Spleen (tissue), 7 donors: ENCODE measurements around the gene COQ10A.

Experiments used
- CTCF ChIP-seq, 11 experiments: fragments of 200-600 bp in 7 of 11; fragments of 450-650 bp in 4 of 11; sonication (generic) in 4 of 11; IDR thresholded peaks in 8 of 11; conservative IDR thresholded peaks in 3 of 11; 1 replicate in 7 of 11; 2 replicates in 4 of 11; pipeline versions ENCODE4 v1.4.0 to v1.8.0; 2016 to 2021; ENCODE audit warnings: antibody characterized with exemption in 11 of 11, inconsistent platforms in 4 of 11, mild to moderate bottlenecking in 1 of 11
- POLR2A ChIP-seq, 3 donors: fragments of 450-650 bp; IDR thresholded peaks; one replicate each; pipeline ENCODE4 v1.5.1; 2017; ENCODE audit warnings: antibody characterized with exemption in 3 of 3, mild to moderate bottlenecking in 1 of 3
- POLR2AphosphoS5 ChIP-seq, 3 donors: sonication (generic); formaldehyde crosslinking; IDR thresholded peaks; one replicate each; pipeline ENCODE4 v1.5.1; 2017; ENCODE audit warnings: antibody characterized with exemption in 3 of 3
- donor health status: DM: no; HTN: no; CAD: no; lungs with moderate emphysema.
- donor health status: DM: no; HTN: no; CAD: no.
- donor health status: DM: no; HTN: no; CAD: no.

- TF ChIP-seq CTCF (IDR thresholded peaks at IDR 0.05 in 8 of 11, conservative IDR thresholded peaks at IDR 0.05 in 3 of 11) = no peak
- TF ChIP-seq POLR2A (IDR thresholded peaks at IDR 0.05) = no peak
- peak in 1 of 3 donors; percentile 42 for TF ChIP-seq POLR2AphosphoS5 (IDR thresholded peaks at IDR 0.05)
These were observed 13.7 kb upstream of the COQ10A start for GRCh38 chr12:56253091-56253490.
